NCI-H146 (cell line): Measurements from ENCODE around the gene RAD51B.

Experiments used
- DNase-seq: peaks from one replicate; lab custom pipeline; 2025; lab: John Stamatoyannopoulos, UW

Gene RAD51B

GRCh38 chr14:68599896-68600610 lies 780.5 kb downstream of the RAD51B start:
- no peak for DNase-seq

GRCh38 chr14:68602507-68602906 lies 782.9 kb downstream of the RAD51B start:
- DNase-seq: no peak

GRCh38 chr14:68603533-68604360 lies 784.2 kb downstream of the RAD51B start:
- DNase-seq: no peak

GRCh38 chr14:68604361-68604730 lies 784.8 kb downstream of the RAD51B start:
- no peak for DNase-seq

GRCh38 chr14:68604822-68605221 lies 785.2 kb downstream of the RAD51B start:
- no peak for DNase-seq

- DNase-seq: no peak
Measured at GRCh38 chr14:68606176-68606575, 786.6 kb downstream of the RAD51B start.

GRCh38 chr14:68606644-68607043 lies 787.1 kb downstream of the RAD51B start:
- DNase-seq: no peak

- no peak for DNase-seq
Measured at GRCh38 chr14:68607081-68607866, 787.7 kb downstream of the RAD51B start.

- no peak for DNase-seq
Measured at GRCh38 chr14:68607867-68608573, 788.4 kb downstream of the RAD51B start.

GRCh38 chr14:68608574-68608962 lies 789.0 kb downstream of the RAD51B start:
- no peak for DNase-seq

GRCh38 chr14:68609012-68609411 lies 789.4 kb downstream of the RAD51B start:
- DNase-seq: no peak

GRCh38 chr14:68610251-68610793 lies 790.7 kb downstream of the RAD51B start:
- no peak for DNase-seq

- no peak for DNase-seq
Measured at GRCh38 chr14:68611599-68611998, 792.0 kb downstream of the RAD51B start.

- no peak for DNase-seq
Measured at GRCh38 chr14:68612049-68612448, 792.5 kb downstream of the RAD51B start.

GRCh38 chr14:68616221-68616902 lies 796.8 kb downstream of the RAD51B start:
- no peak for DNase-seq

GRCh38 chr14:68619790-68620574 lies 800.4 kb downstream of the RAD51B start:
- DNase-seq: no peak

- no peak for DNase-seq
Measured at GRCh38 chr14:68621400-68622365, 802.1 kb downstream of the RAD51B start.

GRCh38 chr14:68622856-68623255 lies 803.3 kb downstream of the RAD51B start:
- DNase-seq: no peak

- DNase-seq: no peak
Measured at GRCh38 chr14:68623307-68623706, 803.7 kb downstream of the RAD51B start.
